K562 (cell line): Measurements from ENCODE around the gene SKP2. TPM values are rescaled to one million over a fixed set of nuclear protein-coding genes. Genes with fewer than 3 reads are reported as not detected.

Experiments used
- CC2D1A ChIP-seq: fragments of 450-650 bp; IDR thresholded peaks from 2 replicates; pipeline ENCODE4 v1.6.1; 2017; ENCODE audit warnings: mild to moderate bottlenecking
- CEBPB ChIP-seq: fragments of 450-650 bp; IDR thresholded peaks from 2 replicates; pipeline ENCODE4 v1.6.1; 2016; ENCODE audit warnings: missing genetic modification characterization, missing compliant biosample characterization
- EGR1 ChIP-seq: fragments of 450-650 bp; conservative IDR thresholded peaks from 2 replicates; pipeline ENCODE4 v1.6.1; 2017; ENCODE audit warnings: mild to moderate bottlenecking
- GTF2E2 ChIP-seq: fragments of 200-800 bp; sonication (Bioruptor generic); IDR thresholded peaks from 2 replicates; pipeline ENCODE4 v1.6.1; 2016; ENCODE audit warnings: missing genetic modification characterization, missing compliant biosample characterization
- IRF2 ChIP-seq: sonication (generic); formaldehyde crosslinking; IDR thresholded peaks from 2 replicates; pipeline ENCODE4 v1.8.1; 2022; ENCODE audit warnings: mild to moderate bottlenecking, missing genetic modification reagents
- JUN ChIP-seq, 2 experiments: sonication (generic) in 1 of 2; formaldehyde crosslinking in 1 of 2; IDR thresholded peaks; 2 replicates each; pipeline versions ENCODE4 v1.6.1 to v1.8.0; 2012 to 2022; ENCODE audit warnings: borderline replicate concordance in 2 of 2, mild to moderate bottlenecking in 2 of 2, improper control_type of control experiment in 1 of 2, low read depth in 1 of 2, low read length in 1 of 2, missing genetic modification reagents in 1 of 2
- MAFF ChIP-seq: IDR thresholded peaks from 2 replicates; pipeline ENCODE4 v1.6.1; 2012; ENCODE audit warnings: low read length, improper control_type of control experiment
- MEF2D ChIP-seq: conservative IDR thresholded peaks from 2 replicates; pipeline ENCODE4 v1.6.1; 2016; ENCODE audit warnings: low read depth, missing genetic modification characterization, missing compliant biosample characterization
- NELFE ChIP-seq: IDR thresholded peaks from 2 replicates; pipeline ENCODE4 v1.6.1; 2011; ENCODE audit warnings: mild to moderate bottlenecking; ENCODE audit not compliant: insufficient read depth, insufficient read length
- PHF20 ChIP-seq: fragments of 450-650 bp; IDR thresholded peaks from 2 replicates; pipeline ENCODE4 v1.6.1; 2018; ENCODE audit not compliant: partially characterized antibody
- RBM25 ChIP-seq: fragments of 200-400 bp; formaldehyde crosslinking; IDR thresholded peaks from 2 replicates; pipeline ENCODE4 v1.6.1; 2018; ENCODE audit warnings: low read length, low read depth, moderate library complexity; ENCODE audit not compliant: severe bottlenecking
- RCOR1 ChIP-seq, 2 experiments: IDR thresholded peaks; 2 replicates each; pipeline ENCODE4 v1.6.1; 2012; ENCODE audit warnings: low read depth in 2 of 2, low read length in 2 of 2, borderline replicate concordance in 1 of 2, improper control_type of control experiment in 1 of 2
- SMC3 ChIP-seq: conservative IDR thresholded peaks from 2 replicates; pipeline ENCODE4 v1.6.1; 2011; ENCODE audit warnings: low read depth, low read length, improper control_type of control experiment; ENCODE audit not compliant: insufficient read depth
- XRCC5 ChIP-seq: fragments of 200-400 bp; formaldehyde crosslinking; IDR thresholded peaks from 2 replicates; pipeline ENCODE4 v1.6.1; 2017; ENCODE audit warnings: low read depth, mild to moderate bottlenecking, low read length
- ZNF133 ChIP-seq: fragments of 250-450 bp; sonication (Bioruptor Pico); IDR thresholded peaks from 2 replicates; pipeline ENCODE4 v1.4.0; 2020; ENCODE audit warnings: mild to moderate bottlenecking
- ZNF316 ChIP-seq: fragments of 450-650 bp; IDR thresholded peaks from 2 replicates; pipeline ENCODE4 v1.6.1; 2016
- ZNF354B ChIP-seq: fragments of 250-450 bp; sonication (Bioruptor Pico); IDR thresholded peaks from 2 replicates; pipeline ENCODE4 v1.4.0; 2020
- ZNF75A ChIP-seq: fragments of 450-650 bp; formaldehyde crosslinking; IDR thresholded peaks from 2 replicates; pipeline ENCODE4 v1.4.0; 2020; ENCODE audit warnings: mild to moderate bottlenecking
- polyA plus RNA-seq, 8 experiments: library from polyadenylated mRNA; depleted of rRNA in 4 of 8; stranded (reverse) in 5 of 8; unstranded in 3 of 8; fragments of >200 nt; fragmentation: Nextera tagmentation in 2 of 8; fragmentation: Illumina TruSeq in 1 of 8; extraction: Ambion mirVana in 2 of 8; extraction: Trizol in 1 of 8; gene quantifications; 2 replicates each; pipeline versions ENCODE4 v1.2.1 to v1.2.3, GENCODE V29; 2011 to 2014; ENCODE audit warnings: inconsistent platforms in 1 of 8, missing spikeins in 1 of 8
- total RNA-seq, 7 experiments: library from RNA; depleted of rRNA in 6 of 7; stranded (reverse); fragments of >200 nt in 6 of 7; fragmentation: Illumina TruSeq in 2 of 7; extraction: Trizol in 2 of 7; gene quantifications; 2 replicates each; pipeline versions ENCODE4 v1.2.1 to v1.2.3, GENCODE V29; 2011 to 2021; ENCODE audit warnings: low replicate concordance in 1 of 7
- TF ChIP-seq, protein P1 (sequence below), 2 experiments: fragments of 150-350 bp in 1 of 2; IDR thresholded peaks; 2 replicates each; pipeline ENCODE4 v1.6.1; 2012 to 2016; ENCODE audit warnings: low read depth in 2 of 2, low read length in 2 of 2, mild to moderate bottlenecking in 1 of 2, moderate library complexity in 1 of 2
- TF ChIP-seq, protein P2 (sequence below): fragments of 250-450 bp; sonication (Bioruptor Pico); IDR thresholded peaks from 2 replicates; pipeline ENCODE4 v1.8.0; 2021; ENCODE audit warnings: borderline replicate concordance, mild to moderate bottlenecking, moderate library complexity; ENCODE audit not compliant: poor library complexity, severe bottlenecking
- TF ChIP-seq, protein P3 (sequence below): conservative IDR thresholded peaks from 2 replicates; pipeline ENCODE4 v1.6.1; 2011; ENCODE audit warnings: low read depth, mild to moderate bottlenecking, low read length; ENCODE audit not compliant: control insufficient read depth

The SKP2 gene
- total and polyA plus RNA-seq, 9 of the 15 experiments (the other 6 are each of a cell fraction or from before 2014, with no cell fraction given): 30.0 to 97.5 (median 80.8) TPM

DNA sequence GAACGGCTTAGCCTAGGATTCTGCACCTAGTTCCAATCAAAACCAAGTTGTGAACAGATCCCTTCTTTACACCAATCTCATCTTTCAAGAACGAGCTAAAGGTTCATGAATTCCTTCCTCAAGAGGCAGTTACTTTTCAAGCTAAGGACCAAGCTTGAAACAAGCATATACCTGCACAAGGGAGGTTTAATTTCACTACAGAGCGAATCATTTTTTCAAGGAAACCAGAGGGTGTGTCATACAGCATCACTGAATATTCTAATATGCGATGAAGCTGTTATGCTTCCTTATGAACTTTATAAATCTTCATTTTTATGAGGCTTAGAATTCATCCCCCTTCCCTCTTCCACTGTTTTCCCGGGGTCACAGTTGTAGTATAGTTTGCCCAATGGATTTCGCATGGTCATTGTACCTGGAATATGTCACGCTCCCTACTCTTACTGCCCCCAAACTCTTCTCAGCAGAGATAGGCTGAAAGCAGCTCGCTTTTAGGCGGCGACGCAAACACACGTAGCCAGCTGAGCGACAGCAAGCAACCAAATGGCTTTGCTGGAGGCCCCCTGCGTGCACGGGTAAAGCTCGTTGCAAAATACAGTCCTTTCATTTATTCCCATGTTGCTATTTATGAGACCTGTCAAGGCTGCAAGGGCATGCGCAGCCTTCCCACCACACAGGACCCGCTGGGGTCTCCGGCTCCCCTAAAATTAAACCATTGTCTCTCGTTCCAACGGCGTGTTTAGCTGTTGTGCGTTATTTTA lies 1.1 kb upstream of the SKP2 start (continued):
- TF ChIP-seq XRCC5 (no peak), ZNF316 (peak; percentile 88), NELFE (no peak), RCOR1 (IDR thresholded peaks at IDR 0.05; ENCODE audit: borderline replicate concordance in 1 of 2, low read depth in 2 of 2, low read length in 2 of 2) (peak in 1 of 2 experiments; percentile 65; a peak in 1 of 4 replicates), MEF2D (tag) (no peak), RBM25 (no peak), ZNF75A (no peak), ZNF133 (CRISPR knock-in tag) (no peak), GTF2E2 (tag) (no peak), EGR1 (no peak), MAFF (peak; percentile 68; the same call in 1 of the 2 replicates), JUN (IDR thresholded peaks at IDR 0.05; ENCODE audit: borderline replicate concordance, low read depth, low read length) (no peak), JUN (CRISPR knock-in tag; IDR thresholded peaks at IDR 0.05; ENCODE audit: borderline replicate concordance) (no peak), IRF2 (CRISPR knock-in tag) (no peak), SMC3 (no peak), CC2D1A (no peak), CEBPB (tag) (peak; percentile 36; the same call in 1 of the 2 replicates), PHF20 (peak; percentile 90), ZNF354B (CRISPR knock-in tag) (no peak)
- TF ChIP-seq, protein P1, sequence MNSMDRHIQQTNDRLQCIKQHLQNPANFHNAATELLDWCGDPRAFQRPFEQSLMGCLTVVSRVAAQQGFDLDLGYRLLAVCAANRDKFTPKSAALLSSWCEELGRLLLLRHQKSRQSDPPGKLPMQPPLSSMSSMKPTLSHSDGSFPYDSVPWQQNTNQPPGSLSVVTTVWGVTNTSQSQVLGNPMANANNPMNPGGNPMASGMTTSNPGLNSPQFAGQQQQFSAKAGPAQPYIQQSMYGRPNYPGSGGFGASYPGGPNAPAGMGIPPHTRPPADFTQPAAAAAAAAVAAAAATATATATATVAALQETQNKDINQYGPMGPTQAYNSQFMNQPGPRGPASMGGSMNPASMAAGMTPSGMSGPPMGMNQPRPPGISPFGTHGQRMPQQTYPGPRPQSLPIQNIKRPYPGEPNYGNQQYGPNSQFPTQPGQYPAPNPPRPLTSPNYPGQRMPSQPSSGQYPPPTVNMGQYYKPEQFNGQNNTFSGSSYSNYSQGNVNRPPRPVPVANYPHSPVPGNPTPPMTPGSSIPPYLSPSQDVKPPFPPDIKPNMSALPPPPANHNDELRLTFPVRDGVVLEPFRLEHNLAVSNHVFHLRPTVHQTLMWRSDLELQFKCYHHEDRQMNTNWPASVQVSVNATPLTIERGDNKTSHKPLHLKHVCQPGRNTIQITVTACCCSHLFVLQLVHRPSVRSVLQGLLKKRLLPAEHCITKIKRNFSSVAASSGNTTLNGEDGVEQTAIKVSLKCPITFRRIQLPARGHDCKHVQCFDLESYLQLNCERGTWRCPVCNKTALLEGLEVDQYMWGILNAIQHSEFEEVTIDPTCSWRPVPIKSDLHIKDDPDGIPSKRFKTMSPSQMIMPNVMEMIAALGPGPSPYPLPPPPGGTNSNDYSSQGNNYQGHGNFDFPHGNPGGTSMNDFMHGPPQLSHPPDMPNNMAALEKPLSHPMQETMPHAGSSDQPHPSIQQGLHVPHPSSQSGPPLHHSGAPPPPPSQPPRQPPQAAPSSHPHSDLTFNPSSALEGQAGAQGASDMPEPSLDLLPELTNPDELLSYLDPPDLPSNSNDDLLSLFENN (IDR thresholded peaks at IDR 0.05; ENCODE audit: low read depth in 2 of 2, low read length in 2 of 2): peak in 1 of 2 experiments; percentile 54; a peak in 1 of 4 replicates
- TF ChIP-seq, protein P2, sequence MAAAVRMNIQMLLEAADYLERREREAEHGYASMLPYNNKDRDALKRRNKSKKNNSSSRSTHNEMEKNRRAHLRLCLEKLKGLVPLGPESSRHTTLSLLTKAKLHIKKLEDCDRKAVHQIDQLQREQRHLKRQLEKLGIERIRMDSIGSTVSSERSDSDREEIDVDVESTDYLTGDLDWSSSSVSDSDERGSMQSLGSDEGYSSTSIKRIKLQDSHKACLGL (CRISPR knock-in tag): peak; percentile 29
- TF ChIP-seq, protein P3, sequence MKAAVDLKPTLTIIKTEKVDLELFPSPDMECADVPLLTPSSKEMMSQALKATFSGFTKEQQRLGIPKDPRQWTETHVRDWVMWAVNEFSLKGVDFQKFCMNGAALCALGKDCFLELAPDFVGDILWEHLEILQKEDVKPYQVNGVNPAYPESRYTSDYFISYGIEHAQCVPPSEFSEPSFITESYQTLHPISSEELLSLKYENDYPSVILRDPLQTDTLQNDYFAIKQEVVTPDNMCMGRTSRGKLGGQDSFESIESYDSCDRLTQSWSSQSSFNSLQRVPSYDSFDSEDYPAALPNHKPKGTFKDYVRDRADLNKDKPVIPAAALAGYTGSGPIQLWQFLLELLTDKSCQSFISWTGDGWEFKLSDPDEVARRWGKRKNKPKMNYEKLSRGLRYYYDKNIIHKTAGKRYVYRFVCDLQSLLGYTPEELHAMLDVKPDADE: peak; percentile 68
